ENCODE data around the gene STOML1.
"Not testable (repeated sequence)": the region's sequence is repeated elsewhere in the genome, so short reads cannot be mapped to it uniquely, and the experiment has no call there.

Gene STOML1

GRCh38 chr15:73986055-73986775, 5.9 kb downstream of the STOML1 start:
- DNase-seq: no peak

- peak; percentile 55 for DNase-seq
Measured at GRCh38 chr15:73985101-73985873, 6.8 kb downstream of the STOML1 start.

GRCh38 chr15:73984208-73984979, 7.7 kb downstream of the STOML1 start:
- no peak for DNase-seq

- DNase-seq: no peak
Measured at GRCh38 chr15:73983773-73984172, 8.3 kb downstream of the STOML1 start.

GRCh38 chr15:73983211-73983727, 8.8 kb downstream of the STOML1 start:
- DNase-seq: no peak

- peak; percentile 83 for DNase-seq
Measured at GRCh38 chr15:73982222-73982962, 9.7 kb downstream of the STOML1 start.

- DNase-seq: no peak
Measured at GRCh38 chr15:73981761-73982221, 10.3 kb downstream of the STOML1 start.

GRCh38 chr15:73979636-73980035, 12.5 kb downstream of the STOML1 start:
- DNase-seq: no peak

- no peak for DNase-seq
Measured at GRCh38 chr15:73978896-73979295, 13.2 kb downstream of the STOML1 start.

- peak; percentile 4 for DNase-seq
Measured at GRCh38 chr15:73975440-73976125, 16.5 kb downstream of the STOML1 start.

GRCh38 chr15:73973683-73974200, 18.4 kb downstream of the STOML1 start:
- not testable (repeated sequence) for DNase-seq

GRCh38 chr15:73972984-73973682, 19.0 kb downstream of the STOML1 start:
- DNase-seq: peak; percentile 35

GRCh38 chr15:73969151-73969759, 22.8 kb downstream of the STOML1 start:
- DNase-seq: no peak

GRCh38 chr15:73968461-73968860, 23.6 kb downstream of the STOML1 start:
- no peak for DNase-seq

- DNase-seq: no peak
Measured at GRCh38 chr15:73965758-73966113, 26.4 kb downstream of the STOML1 start.

GRCh38 chr15:73965094-73965757, 26.9 kb downstream of the STOML1 start:
- DNase-seq: no peak

GRCh38 chr15:73964736-73965093, 27.4 kb downstream of the STOML1 start:
- peak; percentile 41 for DNase-seq

- no peak for DNase-seq
Measured at GRCh38 chr15:73962433-73962832, 29.7 kb downstream of the STOML1 start.

- not testable (repeated sequence) for DNase-seq
Measured at GRCh38 chr15:73960472-73961070, 31.5 kb downstream of the STOML1 start.

- DNase-seq: no peak
Measured at GRCh38 chr15:73959801-73960200, 32.3 kb downstream of the STOML1 start.

Data from GF-D8 (cell line).